HUES64 (cell line): ENCODE results near the gene PHTF2.

Source experiments
- H3K27ac ChIP-seq: 2 replicates; pipeline ENCODE4 v1.7.0; 2013; ENCODE audit warnings: low read depth, low read length, inconsistent platforms
- H3K27me3 ChIP-seq: 2 replicates; pipeline ENCODE4 v1.6.1; 2013; ENCODE audit warnings: mild to moderate bottlenecking, low read length; ENCODE audit not compliant: insufficient read depth
- H3K36me3 ChIP-seq: 2 replicates; pipeline ENCODE4 v1.6.1; 2013; ENCODE audit warnings: mild to moderate bottlenecking, low read length; ENCODE audit not compliant: insufficient read depth
- H3K4me1 ChIP-seq: 2 replicates; pipeline ENCODE4 v1.6.1; 2013; ENCODE audit warnings: mild to moderate bottlenecking, low read length, moderate library complexity; ENCODE audit not compliant: insufficient read depth
- H3K4me3 ChIP-seq: 2 replicates; pipeline ENCODE4 v1.5.1; 2013; ENCODE audit warnings: mild to moderate bottlenecking, low read length, moderate library complexity
- H3K9ac ChIP-seq: 2 replicates; pipeline ENCODE4 v1.6.1; 2013; ENCODE audit warnings: mild to moderate bottlenecking, low read depth, low read length
- H3K9me3 ChIP-seq: 2 replicates; pipeline ENCODE4 v1.6.1; 2013; ENCODE audit warnings: low read depth, low read length; ENCODE audit not compliant: insufficient read depth
- WGBS: fragments of 150-250, 120-280 bp; methylation state at CpG from one replicate; pipeline ENCODE4 v1.1.7; 2013; ENCODE audit warnings: missing lambda C conversion rate; 5-methylcytosine and 5-hydroxymethylcytosine counted together

PHTF2 gene

GRCh38 chr7:77796109-77796508 is 2.5 kb upstream of the PHTF2 start:
- H3K36me3 ChIP-seq = peaks cover 10% of the 10 kb centered on the region
- peak overlapping the region; percentile 87; the same call in 1 of the 2 replicates for H3K4me3 ChIP-seq
- H3K9ac ChIP-seq = no peak overlapping the region
- H3K27me3 ChIP-seq = no peaks in the 10 kb centered on the region
- H3K27ac ChIP-seq = no peak overlapping the region
- 93% methylated on average over 3 of the region's 3 CpGs for WGBS
- H3K9me3 ChIP-seq = no peaks in the 10 kb centered on the region
- peaks cover 26% of the 10 kb centered on the region for H3K4me1 ChIP-seq

GRCh38 chr7:77796960-77797359 is 1.6 kb upstream of the PHTF2 start:
- Histone ChIP-seq H3K4me1 (peaks cover 18% of the 10 kb centered on the region), H3K36me3 (peaks cover 10% of the 10 kb centered on the region), H3K9me3 (no peaks in the 10 kb centered on the region), H3K9ac (peak overlapping the region; percentile 82; the same call in 1 of the 2 replicates), H3K27me3 (no peaks in the 10 kb centered on the region), H3K4me3 (peak overlapping the region; percentile 87), H3K27ac (no peak overlapping the region)
- WGBS = 94% methylated on average over 5 of the region's 5 CpGs

GRCh38 chr7:77797734-77798393 is 709 bp upstream of the PHTF2 start:
- WGBS = under 1% methylated on average over 35 of the region's 35 CpGs
- H3K4me1 ChIP-seq = peaks cover 18% of the 10 kb centered on the region
- H3K27ac ChIP-seq = peak overlapping the region; percentile 63
- H3K36me3 ChIP-seq = peaks cover 10% of the 10 kb centered on the region
- H3K4me3 ChIP-seq = peak overlapping the region; percentile 87
- no peaks in the 10 kb centered on the region for H3K9me3 ChIP-seq
- peak overlapping the region; percentile 82 for H3K9ac ChIP-seq
- H3K27me3 ChIP-seq = no peaks in the 10 kb centered on the region

- Histone ChIP-seq H3K4me3 (peak overlapping the region; percentile 87), H3K36me3 (peaks cover 2% of the 10 kb centered on the region; the same call in 1 of the 2 replicates), H3K9me3 (no peaks in the 10 kb centered on the region), H3K9ac (peak overlapping the region; percentile 79), H3K4me1 (peaks cover 18% of the 10 kb centered on the region), H3K27me3 (no peaks in the 10 kb centered on the region), H3K27ac (peak overlapping the region; percentile 69)
- WGBS = 3% methylated on average over 55 of the region's 55 CpGs
These were observed 748 bp downstream of the PHTF2 start for GRCh38 chr7:77799078-77799964.

GRCh38 chr7:77800158-77800557 is 1.6 kb downstream of the PHTF2 start:
- Histone ChIP-seq H3K27me3 (no peaks in the 10 kb centered on the region), H3K27ac (no peak overlapping the region), H3K9ac (no peak overlapping the region), H3K4me1 (peaks cover 18% of the 10 kb centered on the region), H3K4me3 (peak overlapping the region; percentile 87), H3K36me3 (no peaks in the 10 kb centered on the region), H3K9me3 (peaks cover 1% of the 10 kb centered on the region)
- 75% methylated on average over 4 of the region's 4 CpGs for WGBS

GRCh38 chr7:77800730-77801129 is 2.2 kb downstream of the PHTF2 start:
- H3K9me3 ChIP-seq = peaks cover 6% of the 10 kb centered on the region
- no peak overlapping the region for H3K27ac ChIP-seq
- WGBS = no CpG with 5 or more reads among the region's 2 CpGs
- H3K4me1 ChIP-seq = peaks cover 18% of the 10 kb centered on the region
- H3K36me3 ChIP-seq = no peaks in the 10 kb centered on the region
- no peak overlapping the region for H3K9ac ChIP-seq
- no peak overlapping the region for H3K4me3 ChIP-seq
- H3K27me3 ChIP-seq = no peaks in the 10 kb centered on the region

- Histone ChIP-seq H3K9me3 (peaks cover 22% of the 10 kb centered on the region), H3K27ac (no peak overlapping the region), H3K4me3 (no peak overlapping the region), H3K36me3 (no peaks in the 10 kb centered on the region), H3K9ac (no peak overlapping the region), H3K27me3 (no peaks in the 10 kb centered on the region), H3K4me1 (peaks cover 9% of the 10 kb centered on the region; the same call in 1 of the 2 replicates)
- WGBS = 84% methylated on average over 2 of the region's 2 CpGs
These were observed 4.2 kb downstream of the PHTF2 start for GRCh38 chr7:77802557-77803405.

- Histone ChIP-seq H3K4me3 (no peak overlapping the region), H3K9ac (no peak overlapping the region), H3K27me3 (no peaks in the 10 kb centered on the region), H3K36me3 (no peaks in the 10 kb centered on the region), H3K9me3 (peaks cover 22% of the 10 kb centered on the region), H3K4me1 (no peaks in the 10 kb centered on the region), H3K27ac (no peak overlapping the region)
- WGBS = no CpG with 5 or more reads among the region's 2 CpGs
These were observed 7.9 kb downstream of the PHTF2 start for GRCh38 chr7:77806425-77806824.

GRCh38 chr7:77808517-77808916 is 9.9 kb downstream of the PHTF2 start:
- Histone ChIP-seq H3K27me3 (no peaks in the 10 kb centered on the region), H3K27ac (no peak overlapping the region), H3K36me3 (no peaks in the 10 kb centered on the region), H3K4me1 (no peaks in the 10 kb centered on the region), H3K9me3 (peaks cover 22% of the 10 kb centered on the region), H3K9ac (no peak overlapping the region), H3K4me3 (no peak overlapping the region)
- WGBS = 100% methylated on average over 1 of the region's 1 CpG

- Histone ChIP-seq H3K9me3 (peaks cover 6% of the 10 kb centered on the region; the same call in 1 of the 2 replicates), H3K4me1 (no peaks in the 10 kb centered on the region), H3K9ac (no peak overlapping the region), H3K36me3 (no peaks in the 10 kb centered on the region), H3K4me3 (no peak overlapping the region), H3K27me3 (no peaks in the 10 kb centered on the region), H3K27ac (no peak overlapping the region)
- WGBS = 94% methylated on average over 2 of the region's 2 CpGs
These were observed 13.1 kb downstream of the PHTF2 start for GRCh38 chr7:77811516-77812289.
